ENCODE results near the gene PIGR.

DNA sequence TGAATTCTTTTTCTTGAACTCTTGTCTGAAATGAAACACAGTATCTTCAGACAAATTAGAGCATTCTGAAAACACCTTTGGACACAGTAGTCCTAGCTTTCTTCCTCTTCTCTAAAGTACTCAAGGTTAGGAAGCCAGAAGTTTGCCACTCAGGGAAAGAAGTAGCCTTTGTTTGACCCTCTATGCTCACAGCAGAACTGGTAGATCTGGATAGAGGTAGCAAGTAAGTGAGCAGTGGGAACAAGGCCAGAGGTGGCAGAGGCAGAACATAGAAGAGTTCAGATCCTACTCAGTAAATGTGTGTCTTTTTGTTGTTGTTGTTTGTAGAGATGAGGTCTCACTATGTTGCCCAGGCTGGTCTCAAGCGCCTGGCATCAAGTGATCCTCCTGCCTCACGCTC is 7.4 kb upstream of the PIGR start:
- TF ChIP-seq, protein P1, sequence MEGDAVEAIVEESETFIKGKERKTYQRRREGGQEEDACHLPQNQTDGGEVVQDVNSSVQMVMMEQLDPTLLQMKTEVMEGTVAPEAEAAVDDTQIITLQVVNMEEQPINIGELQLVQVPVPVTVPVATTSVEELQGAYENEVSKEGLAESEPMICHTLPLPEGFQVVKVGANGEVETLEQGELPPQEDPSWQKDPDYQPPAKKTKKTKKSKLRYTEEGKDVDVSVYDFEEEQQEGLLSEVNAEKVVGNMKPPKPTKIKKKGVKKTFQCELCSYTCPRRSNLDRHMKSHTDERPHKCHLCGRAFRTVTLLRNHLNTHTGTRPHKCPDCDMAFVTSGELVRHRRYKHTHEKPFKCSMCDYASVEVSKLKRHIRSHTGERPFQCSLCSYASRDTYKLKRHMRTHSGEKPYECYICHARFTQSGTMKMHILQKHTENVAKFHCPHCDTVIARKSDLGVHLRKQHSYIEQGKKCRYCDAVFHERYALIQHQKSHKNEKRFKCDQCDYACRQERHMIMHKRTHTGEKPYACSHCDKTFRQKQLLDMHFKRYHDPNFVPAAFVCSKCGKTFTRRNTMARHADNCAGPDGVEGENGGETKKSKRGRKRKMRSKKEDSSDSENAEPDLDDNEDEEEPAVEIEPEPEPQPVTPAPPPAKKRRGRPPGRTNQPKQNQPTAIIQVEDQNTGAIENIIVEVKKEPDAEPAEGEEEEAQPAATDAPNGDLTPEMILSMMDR (IDR thresholded peaks at IDR 0.05; ENCODE audit: borderline replicate concordance, extremely low read depth, low read length, poor library complexity, severe bottlenecking), result no peak
- no peak for TF ChIP-seq EZH2 (IDR thresholded peaks at IDR 0.05; ENCODE audit: borderline replicate concordance, low read depth, low read length, severe bottlenecking)

Measured in DND-41 (cell line).